ENCODE measurements around the gene DNM3. TPM values are rescaled to one million over a fixed set of nuclear protein-coding genes. Genes with fewer than 3 reads are reported as not detected.

The DNM3 gene
- total RNA-seq, 1 donor from 2014 or later = 2.6 TPM

GRCh38 chr1:172322219-172323061 is 481.1 kb downstream of the DNM3 start:
- Histone ChIP-seq H3K4me3 (ENCODE audit: low read length in 3 of 3) (peak overlapping the region in 2 of 3 donors; percentile 5 to 38), H3K36me3 (ENCODE audit: control insufficient read depth in 3 of 3, insufficient read depth in 3 of 3, low read length in 3 of 3) (no peaks in the 10 kb centered on the region), H3K9ac (ENCODE audit: low read depth in 1 of 3, low read length in 3 of 3) (peak overlapping the region in 1 of 3 donors; percentile 21)

GRCh38 chr1:172323686-172324085 is 482.4 kb downstream of the DNM3 start:
- no peaks in the 10 kb centered on the region for H3K36me3 ChIP-seq (ENCODE audit: control insufficient read depth in 3 of 3, insufficient read depth in 3 of 3, low read length in 3 of 3)
- H3K27ac ChIP-seq (ENCODE audit: low read depth, low read length) = no peak overlapping the region
- H3K4me3 ChIP-seq (ENCODE audit: low read length in 3 of 3) = no peak overlapping the region
- H3K9ac ChIP-seq (ENCODE audit: low read depth in 1 of 3, low read length in 3 of 3) = no peak overlapping the region
- H3K9me3 ChIP-seq (ENCODE audit: control insufficient read depth in 3 of 3, low read length in 3 of 3) = no peaks in the 10 kb centered on the region
- H3K27me3 ChIP-seq (ENCODE audit: control insufficient read depth in 3 of 3, insufficient read depth in 3 of 3, low read length in 3 of 3) = no peaks in the 10 kb centered on the region
- peaks cover 0 to 14% (median 3%) of the 10 kb centered on the region in 3 donors for H3K4me1 ChIP-seq (ENCODE audit: control insufficient read depth in 3 of 3, insufficient read depth in 3 of 3, low read length in 3 of 3)

More at GRCh38 chr1:172322219-172323061, 481.1 kb downstream of the DNM3 start:
- H3K27ac ChIP-seq (ENCODE audit: low read depth, low read length) = peak overlapping the region; percentile 42
- H3K9me3 ChIP-seq (ENCODE audit: control insufficient read depth in 3 of 3, low read length in 3 of 3) = no peaks in the 10 kb centered on the region
- peaks cover 0 to 14% (median 3%) of the 10 kb centered on the region in 3 donors for H3K4me1 ChIP-seq (ENCODE audit: control insufficient read depth in 3 of 3, insufficient read depth in 3 of 3, low read length in 3 of 3)
- H3K27me3 ChIP-seq (ENCODE audit: control insufficient read depth in 3 of 3, insufficient read depth in 3 of 3, low read length in 3 of 3) = no peaks in the 10 kb centered on the region

GRCh38 chr1:172324086-172324485 is 482.8 kb downstream of the DNM3 start:
- Histone ChIP-seq H3K9me3 (ENCODE audit: control insufficient read depth in 3 of 3, low read length in 3 of 3) (no peaks in the 10 kb centered on the region), H3K36me3 (ENCODE audit: control insufficient read depth in 3 of 3, insufficient read depth in 3 of 3, low read length in 3 of 3) (no peaks in the 10 kb centered on the region), H3K27ac (ENCODE audit: low read depth, low read length) (no peak overlapping the region)

GRCh38 chr1:172324761-172325160 is 483.5 kb downstream of the DNM3 start:
- no peaks in the 10 kb centered on the region for H3K27me3 ChIP-seq (ENCODE audit: control insufficient read depth in 3 of 3, insufficient read depth in 3 of 3, low read length in 3 of 3)
- H3K4me3 ChIP-seq (ENCODE audit: low read length in 3 of 3) = no peak overlapping the region
- H3K27ac ChIP-seq (ENCODE audit: low read depth, low read length) = no peak overlapping the region
- H3K9ac ChIP-seq (ENCODE audit: low read depth in 1 of 3, low read length in 3 of 3) = no peak overlapping the region
- no peaks in the 10 kb centered on the region for H3K36me3 ChIP-seq (ENCODE audit: control insufficient read depth in 3 of 3, insufficient read depth in 3 of 3, low read length in 3 of 3)
- peaks cover 0 to 14% (median 3%) of the 10 kb centered on the region in 3 donors for H3K4me1 ChIP-seq (ENCODE audit: control insufficient read depth in 3 of 3, insufficient read depth in 3 of 3, low read length in 3 of 3)
- no peaks in the 10 kb centered on the region for H3K9me3 ChIP-seq (ENCODE audit: control insufficient read depth in 3 of 3, low read length in 3 of 3)

More at GRCh38 chr1:172324086-172324485, 482.8 kb downstream of the DNM3 start:
- Histone ChIP-seq H3K4me1 (ENCODE audit: control insufficient read depth in 3 of 3, insufficient read depth in 3 of 3, low read length in 3 of 3) (peaks cover 0 to 14% (median 3%) of the 10 kb centered on the region in 3 donors), H3K4me3 (ENCODE audit: low read length in 3 of 3) (no peak overlapping the region), H3K27me3 (ENCODE audit: control insufficient read depth in 3 of 3, insufficient read depth in 3 of 3, low read length in 3 of 3) (no peaks in the 10 kb centered on the region), H3K9ac (ENCODE audit: low read depth in 1 of 3, low read length in 3 of 3) (no peak overlapping the region)

GRCh38 chr1:172325531-172325930 is 484.2 kb downstream of the DNM3 start:
- Histone ChIP-seq H3K9ac (ENCODE audit: low read depth in 1 of 3, low read length in 3 of 3) (no peak overlapping the region), H3K4me3 (ENCODE audit: low read length in 3 of 3) (no peak overlapping the region), H3K27me3 (ENCODE audit: control insufficient read depth in 3 of 3, insufficient read depth in 3 of 3, low read length in 3 of 3) (no peaks in the 10 kb centered on the region), H3K9me3 (ENCODE audit: control insufficient read depth in 3 of 3, low read length in 3 of 3) (no peaks in the 10 kb centered on the region), H3K27ac (ENCODE audit: low read depth, low read length) (no peak overlapping the region), H3K36me3 (ENCODE audit: control insufficient read depth in 3 of 3, insufficient read depth in 3 of 3, low read length in 3 of 3) (no peaks in the 10 kb centered on the region), H3K4me1 (ENCODE audit: control insufficient read depth in 3 of 3, insufficient read depth in 3 of 3, low read length in 3 of 3) (peaks cover 0 to 14% (median 3%) of the 10 kb centered on the region in 3 donors)

- Histone ChIP-seq H3K4me1 (ENCODE audit: control insufficient read depth in 3 of 3, insufficient read depth in 3 of 3, low read length in 3 of 3) (peaks cover 0 to 14% (median 3%) of the 10 kb centered on the region in 3 donors), H3K36me3 (ENCODE audit: control insufficient read depth in 3 of 3, insufficient read depth in 3 of 3, low read length in 3 of 3) (no peaks in the 10 kb centered on the region), H3K27me3 (ENCODE audit: control insufficient read depth in 3 of 3, insufficient read depth in 3 of 3, low read length in 3 of 3) (no peaks in the 10 kb centered on the region), H3K4me3 (ENCODE audit: low read length in 3 of 3) (no peak overlapping the region), H3K27ac (ENCODE audit: low read depth, low read length) (no peak overlapping the region), H3K9ac (ENCODE audit: low read depth in 1 of 3, low read length in 3 of 3) (no peak overlapping the region), H3K9me3 (ENCODE audit: control insufficient read depth in 3 of 3, low read length in 3 of 3) (no peaks in the 10 kb centered on the region)
Measured at GRCh38 chr1:172326136-172326535, 484.8 kb downstream of the DNM3 start.

GRCh38 chr1:172328266-172328665 is 487.0 kb downstream of the DNM3 start:
- Histone ChIP-seq H3K4me1 (ENCODE audit: control insufficient read depth in 3 of 3, insufficient read depth in 3 of 3, low read length in 3 of 3) (peaks cover 0 to 7% (median 0%) of the 10 kb centered on the region in 3 donors), H3K9ac (ENCODE audit: low read depth in 1 of 3, low read length in 3 of 3) (no peak overlapping the region), H3K27me3 (ENCODE audit: control insufficient read depth in 3 of 3, insufficient read depth in 3 of 3, low read length in 3 of 3) (no peaks in the 10 kb centered on the region), H3K9me3 (ENCODE audit: control insufficient read depth in 3 of 3, low read length in 3 of 3) (no peaks in the 10 kb centered on the region), H3K27ac (ENCODE audit: low read depth, low read length) (no peak overlapping the region), H3K36me3 (ENCODE audit: control insufficient read depth in 3 of 3, insufficient read depth in 3 of 3, low read length in 3 of 3) (no peaks in the 10 kb centered on the region), H3K4me3 (ENCODE audit: low read length in 3 of 3) (no peak overlapping the region)

- Histone ChIP-seq H3K4me1 (ENCODE audit: control insufficient read depth in 3 of 3, insufficient read depth in 3 of 3, low read length in 3 of 3) (no peaks in the 10 kb centered on the region), H3K9me3 (ENCODE audit: control insufficient read depth in 3 of 3, low read length in 3 of 3) (no peaks in the 10 kb centered on the region), H3K4me3 (ENCODE audit: low read length in 3 of 3) (no peak overlapping the region), H3K27me3 (ENCODE audit: control insufficient read depth in 3 of 3, insufficient read depth in 3 of 3, low read length in 3 of 3) (no peaks in the 10 kb centered on the region), H3K9ac (ENCODE audit: low read depth in 1 of 3, low read length in 3 of 3) (no peak overlapping the region), H3K36me3 (ENCODE audit: control insufficient read depth in 3 of 3, insufficient read depth in 3 of 3, low read length in 3 of 3) (no peaks in the 10 kb centered on the region), H3K27ac (ENCODE audit: low read depth, low read length) (no peak overlapping the region)
Measured at GRCh38 chr1:172332230-172332629, 490.9 kb downstream of the DNM3 start.

GRCh38 chr1:172335377-172335776 is 494.1 kb downstream of the DNM3 start:
- Histone ChIP-seq H3K27ac (ENCODE audit: low read depth, low read length) (no peak overlapping the region), H3K4me1 (ENCODE audit: control insufficient read depth in 3 of 3, insufficient read depth in 3 of 3, low read length in 3 of 3) (no peaks in the 10 kb centered on the region), H3K9me3 (ENCODE audit: control insufficient read depth in 3 of 3, low read length in 3 of 3) (no peaks in the 10 kb centered on the region), H3K9ac (ENCODE audit: low read depth in 1 of 3, low read length in 3 of 3) (no peak overlapping the region), H3K27me3 (ENCODE audit: control insufficient read depth in 3 of 3, insufficient read depth in 3 of 3, low read length in 3 of 3) (no peaks in the 10 kb centered on the region), H3K4me3 (ENCODE audit: low read length in 3 of 3) (no peak overlapping the region), H3K36me3 (ENCODE audit: control insufficient read depth in 3 of 3, insufficient read depth in 3 of 3, low read length in 3 of 3) (no peaks in the 10 kb centered on the region)

GRCh38 chr1:172338295-172338735 is 497.0 kb downstream of the DNM3 start:
- Histone ChIP-seq H3K4me1 (ENCODE audit: control insufficient read depth in 3 of 3, insufficient read depth in 3 of 3, low read length in 3 of 3) (peaks cover 0 to 2% (median 0%) of the 10 kb centered on the region in 3 donors), H3K4me3 (ENCODE audit: low read length in 3 of 3) (no peak overlapping the region), H3K9me3 (ENCODE audit: control insufficient read depth in 3 of 3, low read length in 3 of 3) (no peaks in the 10 kb centered on the region), H3K27me3 (ENCODE audit: control insufficient read depth in 3 of 3, insufficient read depth in 3 of 3, low read length in 3 of 3) (no peaks in the 10 kb centered on the region), H3K9ac (ENCODE audit: low read depth in 1 of 3, low read length in 3 of 3) (no peak overlapping the region), H3K27ac (ENCODE audit: low read depth, low read length) (no peak overlapping the region), H3K36me3 (ENCODE audit: control insufficient read depth in 3 of 3, insufficient read depth in 3 of 3, low read length in 3 of 3) (no peaks in the 10 kb centered on the region)
